ENCODE measurements around the gene IL19. TPM values are rescaled to one million over a fixed set of nuclear protein-coding genes. Genes with fewer than 3 reads are reported as not detected.

The IL19 gene
- polyA plus RNA-seq, 4 donors = not detected

- Histone ChIP-seq H3K4me3 (ENCODE audit: low read depth in 1 of 3, low read length in 3 of 3) (no peak overlapping the region), H3K4me1 (ENCODE audit: control insufficient read depth in 3 of 3, insufficient read depth in 2 of 3, low read depth in 1 of 3, low read length in 2 of 3) (peaks cover 0 to 4% (median 0%) of the 10 kb centered on the region in 3 donors), H3K27me3 (ENCODE audit: control insufficient read depth in 3 of 3, insufficient read depth in 3 of 3, low read length in 3 of 3) (no peaks in the 10 kb centered on the region), H3K9me3 (ENCODE audit: control insufficient read depth in 2 of 2, insufficient read depth in 1 of 2, low read depth in 1 of 2, low read length in 1 of 2) (no peaks in the 10 kb centered on the region), H3K27ac (ENCODE audit: low read depth in 1 of 3, low read length in 2 of 3) (no peak overlapping the region), H3K36me3 (ENCODE audit: control insufficient read depth in 3 of 3, insufficient read depth in 2 of 3, low read depth in 1 of 3, low read length in 3 of 3) (no peaks in the 10 kb centered on the region)
- no peak for DNase-seq
- no peak for FAIRE-seq
- 56 to 65% (median 57%) methylated on average over 2 of the region's 2 CpGs for WGBS, 3 donors
Measured at GRCh38 chr1:206832352-206832880, 61.8 kb downstream of the IL19 start.

GRCh38 chr1:206833106-206833680 is 62.6 kb downstream of the IL19 start:
- H3K36me3 ChIP-seq (ENCODE audit: control insufficient read depth in 3 of 3, insufficient read depth in 2 of 3, low read depth in 1 of 3, low read length in 3 of 3) = no peaks in the 10 kb centered on the region
- no peaks in the 10 kb centered on the region for H3K27me3 ChIP-seq (ENCODE audit: control insufficient read depth in 3 of 3, insufficient read depth in 3 of 3, low read length in 3 of 3)
- H3K27ac ChIP-seq (ENCODE audit: low read depth in 1 of 3, low read length in 2 of 3) = no peak overlapping the region
- no peak overlapping the region for H3K4me3 ChIP-seq (ENCODE audit: low read depth in 1 of 3, low read length in 3 of 3)
- H3K4me1 ChIP-seq (ENCODE audit: control insufficient read depth in 3 of 3, insufficient read depth in 2 of 3, low read depth in 1 of 3, low read length in 2 of 3) = peaks cover 0 to 4% (median 0%) of the 10 kb centered on the region in 3 donors
- DNase-seq (no peak), FAIRE-seq (no peak)
- H3K9me3 ChIP-seq (ENCODE audit: control insufficient read depth in 2 of 2, insufficient read depth in 1 of 2, low read depth in 1 of 2, low read length in 1 of 2) = no peaks in the 10 kb centered on the region
- 64 to 86% (median 74%) methylated on average over 2 of the region's 2 CpGs for WGBS, 3 donors

GRCh38 chr1:206833801-206834200 is 63.2 kb downstream of the IL19 start:
- Histone ChIP-seq H3K27me3 (ENCODE audit: control insufficient read depth in 3 of 3, insufficient read depth in 3 of 3, low read length in 3 of 3) (no peaks in the 10 kb centered on the region), H3K36me3 (ENCODE audit: control insufficient read depth in 3 of 3, insufficient read depth in 2 of 3, low read depth in 1 of 3, low read length in 3 of 3) (no peaks in the 10 kb centered on the region), H3K4me1 (ENCODE audit: control insufficient read depth in 3 of 3, insufficient read depth in 2 of 3, low read depth in 1 of 3, low read length in 2 of 3) (peaks cover 0 to 4% (median 0%) of the 10 kb centered on the region in 3 donors), H3K9me3 (ENCODE audit: control insufficient read depth in 2 of 2, insufficient read depth in 1 of 2, low read depth in 1 of 2, low read length in 1 of 2) (no peaks in the 10 kb centered on the region), H3K27ac (ENCODE audit: low read depth in 1 of 3, low read length in 2 of 3) (no peak overlapping the region), H3K4me3 (ENCODE audit: low read depth in 1 of 3, low read length in 3 of 3) (no peak overlapping the region)
- 21 to 53% (median 22%) methylated on average over 2 of the region's 2 CpGs for WGBS, 3 donors
- FAIRE-seq (no peak), DNase-seq (peak; percentile 26 to 39)

- Histone ChIP-seq H3K27ac (ENCODE audit: low read depth in 1 of 3, low read length in 2 of 3) (no peak overlapping the region), H3K4me3 (ENCODE audit: low read depth in 1 of 3, low read length in 3 of 3) (no peak overlapping the region), H3K36me3 (ENCODE audit: control insufficient read depth in 3 of 3, insufficient read depth in 2 of 3, low read depth in 1 of 3, low read length in 3 of 3) (no peaks in the 10 kb centered on the region), H3K27me3 (ENCODE audit: control insufficient read depth in 3 of 3, insufficient read depth in 3 of 3, low read length in 3 of 3) (no peaks in the 10 kb centered on the region), H3K9me3 (ENCODE audit: control insufficient read depth in 2 of 2, insufficient read depth in 1 of 2, low read depth in 1 of 2, low read length in 1 of 2) (no peaks in the 10 kb centered on the region), H3K4me1 (ENCODE audit: control insufficient read depth in 3 of 3, insufficient read depth in 2 of 3, low read depth in 1 of 3, low read length in 2 of 3) (peaks cover 0 to 4% (median 0%) of the 10 kb centered on the region in 3 donors)
- DNase-seq = no peak
- WGBS, 3 donors = 87 to 91% (median 87%) methylated on average over 6 of the region's 6 CpGs
- no peak for FAIRE-seq
Measured at GRCh38 chr1:206834217-206834616, 63.6 kb downstream of the IL19 start.

- H3K9me3 ChIP-seq (ENCODE audit: control insufficient read depth in 2 of 2, insufficient read depth in 1 of 2, low read depth in 1 of 2, low read length in 1 of 2) = no peaks in the 10 kb centered on the region
- WGBS, 3 donors = 73 to 86% (median 80%) methylated on average over 3 of the region's 3 CpGs
- H3K27ac ChIP-seq (ENCODE audit: low read depth in 1 of 3, low read length in 2 of 3) = no peak overlapping the region
- DNase-seq = no peak
- no peak overlapping the region for H3K4me3 ChIP-seq (ENCODE audit: low read depth in 1 of 3, low read length in 3 of 3)
- H3K4me1 ChIP-seq (ENCODE audit: control insufficient read depth in 3 of 3, insufficient read depth in 2 of 3, low read depth in 1 of 3, low read length in 2 of 3) = peaks cover 0 to 6% (median 0%) of the 10 kb centered on the region in 3 donors
- no peak for FAIRE-seq
- H3K27me3 ChIP-seq (ENCODE audit: control insufficient read depth in 3 of 3, insufficient read depth in 3 of 3, low read length in 3 of 3) = no peaks in the 10 kb centered on the region
- H3K36me3 ChIP-seq (ENCODE audit: control insufficient read depth in 3 of 3, insufficient read depth in 2 of 3, low read depth in 1 of 3, low read length in 3 of 3) = no peaks in the 10 kb centered on the region
Measured at GRCh38 chr1:206834711-206835110, 64.1 kb downstream of the IL19 start.

- DNase-seq (no peak), FAIRE-seq (no peak)
- Histone ChIP-seq H3K27ac (ENCODE audit: low read depth in 1 of 3, low read length in 2 of 3) (no peak overlapping the region), H3K36me3 (ENCODE audit: control insufficient read depth in 3 of 3, insufficient read depth in 2 of 3, low read depth in 1 of 3, low read length in 3 of 3) (no peaks in the 10 kb centered on the region), H3K27me3 (ENCODE audit: control insufficient read depth in 3 of 3, insufficient read depth in 3 of 3, low read length in 3 of 3) (no peaks in the 10 kb centered on the region), H3K9me3 (ENCODE audit: control insufficient read depth in 2 of 2, insufficient read depth in 1 of 2, low read depth in 1 of 2, low read length in 1 of 2) (no peaks in the 10 kb centered on the region), H3K4me3 (ENCODE audit: low read depth in 1 of 3, low read length in 3 of 3) (no peak overlapping the region), H3K4me1 (ENCODE audit: control insufficient read depth in 3 of 3, insufficient read depth in 2 of 3, low read depth in 1 of 3, low read length in 2 of 3) (peaks cover 0 to 6% (median 0%) of the 10 kb centered on the region in 3 donors)
- 33 to 53% (median 41%) methylated on average over 3 of the region's 3 CpGs for WGBS, 3 donors
Measured at GRCh38 chr1:206835186-206835585, 64.6 kb downstream of the IL19 start.

- Histone ChIP-seq H3K27ac (ENCODE audit: low read depth in 1 of 3, low read length in 2 of 3) (no peak overlapping the region), H3K27me3 (ENCODE audit: control insufficient read depth in 3 of 3, insufficient read depth in 3 of 3, low read length in 3 of 3) (no peaks in the 10 kb centered on the region), H3K9me3 (ENCODE audit: control insufficient read depth in 2 of 2, insufficient read depth in 1 of 2, low read depth in 1 of 2, low read length in 1 of 2) (no peaks in the 10 kb centered on the region), H3K4me3 (ENCODE audit: low read depth in 1 of 3, low read length in 3 of 3) (no peak overlapping the region), H3K4me1 (ENCODE audit: control insufficient read depth in 3 of 3, insufficient read depth in 2 of 3, low read depth in 1 of 3, low read length in 2 of 3) (peaks cover 0 to 8% (median 0%) of the 10 kb centered on the region in 3 donors), H3K36me3 (ENCODE audit: control insufficient read depth in 3 of 3, insufficient read depth in 2 of 3, low read depth in 1 of 3, low read length in 3 of 3) (no peaks in the 10 kb centered on the region)
- FAIRE-seq (no peak), DNase-seq (no peak)
- 62 to 74% (median 66%) methylated on average over 2 of the region's 2 CpGs for WGBS, 3 donors
Measured at GRCh38 chr1:206836111-206836510, 65.5 kb downstream of the IL19 start.

- no peak overlapping the region for H3K4me3 ChIP-seq (ENCODE audit: low read depth in 1 of 3, low read length in 3 of 3)
- H3K4me1 ChIP-seq (ENCODE audit: control insufficient read depth in 3 of 3, insufficient read depth in 2 of 3, low read depth in 1 of 3, low read length in 2 of 3) = peaks cover 0 to 8% (median 0%) of the 10 kb centered on the region in 3 donors
- H3K27ac ChIP-seq (ENCODE audit: low read depth in 1 of 3, low read length in 2 of 3) = no peak overlapping the region
- DNase-seq (no peak), FAIRE-seq (no peak)
- WGBS, 3 donors = 85 to 89% (median 87%) methylated on average over 4 of the region's 4 CpGs
- no peaks in the 10 kb centered on the region for H3K27me3 ChIP-seq (ENCODE audit: control insufficient read depth in 3 of 3, insufficient read depth in 3 of 3, low read length in 3 of 3)
- H3K36me3 ChIP-seq (ENCODE audit: control insufficient read depth in 3 of 3, insufficient read depth in 2 of 3, low read depth in 1 of 3, low read length in 3 of 3) = no peaks in the 10 kb centered on the region
- H3K9me3 ChIP-seq (ENCODE audit: control insufficient read depth in 2 of 2, insufficient read depth in 1 of 2, low read depth in 1 of 2, low read length in 1 of 2) = no peaks in the 10 kb centered on the region
Measured at GRCh38 chr1:206839006-206839560, 68.5 kb downstream of the IL19 start.

All from small intestine (tissue), 7 donors.